PC-9 (cell line): ENCODE data around the gene CD164. TPM values are rescaled to one million over a fixed set of nuclear protein-coding genes. Genes with fewer than 3 reads are reported as not detected.

Experiments used
- BruUV-seq: library from RNA; stranded (reverse); fragments of 400-500 nt; replicated peaks from 2 replicates; lab custom pipeline; 2021; lab: Mats Ljungman, UMichigan
- CTCF ChIA-PET: fragments of 300-600 bp; sonication (Branson Sonifier 250); formaldehyde crosslinking; loops from one replicate; lab custom pipeline; 2022; ENCODE audit warnings: antibody characterized with exemption; lab: Charles Lee
- POLR2A ChIA-PET: fragments of 300-600 bp; sonication (Branson Sonifier 250); formaldehyde crosslinking; loops from one replicate; lab custom pipeline; 2022; ENCODE audit warnings: antibody characterized with exemption; ENCODE audit not compliant: unreplicated experiment; lab: Charles Lee
- DNase-seq, 2 experiments: peaks; one replicate each; pipeline versions ENCODE4 v3.0.0 to v3.0.0-alpha.2; 2015 to 2022; ENCODE audit warnings: mixed read lengths in 1 of 2
- H2AFZ ChIP-seq: fragments of 200-600 bp; sonication (generic); 2 replicates; pipeline ENCODE4 v1.8.1; 2017; ENCODE audit warnings: antibody characterized with exemption
- H3F3A ChIP-seq: fragments of 200-600 bp; sonication (generic); 2 replicates; pipeline ENCODE4 v1.8.1; 2017; ENCODE audit warnings: antibody characterized with exemption, mild to moderate bottlenecking, low read depth; ENCODE audit not compliant: insufficient read depth
- H3K27ac ChIP-seq: fragments of 200-600 bp; sonication (generic); 2 replicates; pipeline ENCODE4 v1.6.1; 2016; ENCODE audit warnings: mixed run types
- H3K27me3 ChIP-seq: fragments of 200-600 bp; sonication (generic); 2 replicates; pipeline ENCODE4 v1.6.1; 2016; ENCODE audit warnings: low read depth, mixed run types; ENCODE audit not compliant: insufficient read depth
- H3K36me3 ChIP-seq: fragments of 200-600 bp; sonication (generic); 2 replicates; pipeline ENCODE4 v1.6.1; 2016; ENCODE audit warnings: low read depth, mixed run types
- H3K4me1 ChIP-seq: fragments of 200-600 bp; sonication (generic); replicated peaks from 2 replicates; pipeline ENCODE4 v1.6.1; 2016; ENCODE audit warnings: mixed run types; ENCODE audit not compliant: insufficient read depth
- H3K4me2 ChIP-seq: fragments of 200-600 bp; sonication (generic); 2 replicates; pipeline ENCODE4 v1.6.1; 2017; ENCODE audit warnings: mixed run types
- H3K4me3 ChIP-seq: fragments of 200-600 bp; sonication (generic); 2 replicates; pipeline ENCODE4 v1.6.1; 2016; ENCODE audit warnings: mixed run types
- H3K79me2 ChIP-seq: fragments of 200-600 bp; sonication (generic); 2 replicates; pipeline ENCODE4 v1.6.1; 2017; ENCODE audit warnings: low read depth, mixed run types
- H3K9me2 ChIP-seq: fragments of 200-600 bp; sonication (generic); 2 replicates; pipeline ENCODE4 v1.8.1; 2017; ENCODE audit warnings: mild to moderate bottlenecking; ENCODE audit not compliant: insufficient read depth
- H3K9me3 ChIP-seq: fragments of 200-600 bp; sonication (generic); 2 replicates; pipeline ENCODE4 v1.8.1; 2016; ENCODE audit warnings: low read depth; ENCODE audit not compliant: insufficient read depth
- H4K20me1 ChIP-seq: fragments of 200-600 bp; sonication (generic); 2 replicates; pipeline ENCODE4 v1.8.1; 2017; ENCODE audit not compliant: insufficient read depth
- EZH2 ChIP-seq: fragments of 200-600 bp; sonication (generic); IDR thresholded peaks from 2 replicates; pipeline ENCODE4 v1.8.0; 2017; ENCODE audit warnings: antibody characterized with exemption, low read depth
- intact Hi-C: fragments of 100-400 bp; cut with micrococcal nuclease; formaldehyde crosslinking; loops from one replicate; pipeline ENCODE4 v1.10.0; 2022; ENCODE audit not compliant: unreplicated experiment
- total RNA-seq: library from RNA; stranded (reverse); gene quantifications from 2 replicates; pipeline ENCODE4 v1.2.3, GENCODE V29; 2021
- TF ChIP-seq, protein P1 (sequence below): fragments of 200-600 bp; sonication (generic); conservative IDR thresholded peaks from 2 replicates; pipeline ENCODE4 v1.6.1; 2017; ENCODE audit warnings: mixed run types, antibody characterized with exemption, mild to moderate bottlenecking, moderate library complexity

CD164 gene
- total RNA-seq, 1 experiment from 2014 or later: 170 TPM

DNA sequence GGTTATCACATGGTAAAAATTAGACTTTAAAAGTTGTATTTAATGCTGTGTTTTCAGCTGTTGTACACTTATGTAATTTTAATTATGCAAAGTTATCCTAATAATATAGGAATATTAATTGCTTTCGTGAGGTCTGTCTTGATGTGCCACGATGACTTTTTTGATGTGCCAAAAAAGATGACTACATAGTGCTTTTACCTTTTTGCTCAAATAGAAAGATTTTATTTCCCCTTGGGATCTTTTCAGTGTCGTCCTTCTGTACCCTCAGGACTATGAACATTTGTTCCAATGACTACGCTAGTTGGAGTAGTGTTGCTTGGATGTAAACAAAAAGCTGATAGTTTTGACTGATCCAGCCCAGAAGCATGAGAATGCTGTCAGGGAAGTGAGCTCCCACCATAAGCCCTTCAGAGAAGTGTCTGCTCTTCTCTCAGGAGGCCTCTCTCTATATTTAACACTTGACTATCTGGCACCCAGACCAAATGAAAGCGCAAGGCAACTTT, 1.2 kb upstream of the CD164 start:
- no peak for DNase-seq
- no peaks in the 10 kb centered on the region for H3K27me3 ChIP-seq
- H3K4me2 ChIP-seq: peak overlapping the region; percentile 89
- peaks cover 18% of the 10 kb centered on the region; the same call in 1 of the 2 replicates for H3K36me3 ChIP-seq
- no TSS peak for BruUV-seq
- H3K79me2 ChIP-seq: peaks cover 34% of the 10 kb centered on the region
- no peak for TF ChIP-seq EZH2
- TF ChIP-seq, protein P1, sequence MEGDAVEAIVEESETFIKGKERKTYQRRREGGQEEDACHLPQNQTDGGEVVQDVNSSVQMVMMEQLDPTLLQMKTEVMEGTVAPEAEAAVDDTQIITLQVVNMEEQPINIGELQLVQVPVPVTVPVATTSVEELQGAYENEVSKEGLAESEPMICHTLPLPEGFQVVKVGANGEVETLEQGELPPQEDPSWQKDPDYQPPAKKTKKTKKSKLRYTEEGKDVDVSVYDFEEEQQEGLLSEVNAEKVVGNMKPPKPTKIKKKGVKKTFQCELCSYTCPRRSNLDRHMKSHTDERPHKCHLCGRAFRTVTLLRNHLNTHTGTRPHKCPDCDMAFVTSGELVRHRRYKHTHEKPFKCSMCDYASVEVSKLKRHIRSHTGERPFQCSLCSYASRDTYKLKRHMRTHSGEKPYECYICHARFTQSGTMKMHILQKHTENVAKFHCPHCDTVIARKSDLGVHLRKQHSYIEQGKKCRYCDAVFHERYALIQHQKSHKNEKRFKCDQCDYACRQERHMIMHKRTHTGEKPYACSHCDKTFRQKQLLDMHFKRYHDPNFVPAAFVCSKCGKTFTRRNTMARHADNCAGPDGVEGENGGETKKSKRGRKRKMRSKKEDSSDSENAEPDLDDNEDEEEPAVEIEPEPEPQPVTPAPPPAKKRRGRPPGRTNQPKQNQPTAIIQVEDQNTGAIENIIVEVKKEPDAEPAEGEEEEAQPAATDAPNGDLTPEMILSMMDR: peak; percentile 37; the same call in 1 of the 2 replicates
- intact Hi-C loops: loop anchor here (1.0 to 10.0 kb wide), 9 partner anchors 41 to 826 kb away; partner anchors contain the start of genes AK9, FIG4, MICAL1 and PPIL6
- peak overlapping the region; percentile 77 for H3K4me3 ChIP-seq
- peaks cover 43% of the 10 kb centered on the region for H3K4me1 ChIP-seq
- H3K9me2 ChIP-seq: no peaks in the 10 kb centered on the region
- H3F3A ChIP-seq: peaks cover 26% of the 10 kb centered on the region
- no peaks in the 10 kb centered on the region for H3K9me3 ChIP-seq
- peak overlapping the region; percentile 93 for H3K27ac ChIP-seq
- peak overlapping the region; percentile 71; the same call in 1 of the 2 replicates for H2AFZ ChIP-seq
- ChIA-PET POLR2A (interaction anchor here (0.6 to 0.9 kb wide), 2 partner anchors 41 to 99 kb away, joined by 4 to 7 read pairs; no protein-coding TSS in a partner anchor), CTCF (interaction anchor here (0.5 to 2.6 kb wide), 5 partner anchors 196 to 1635 kb away, joined by 3 to 17 read pairs (median 4); no protein-coding TSS in a partner anchor)
- H4K20me1 ChIP-seq: peaks cover 29% of the 10 kb centered on the region

DNA sequence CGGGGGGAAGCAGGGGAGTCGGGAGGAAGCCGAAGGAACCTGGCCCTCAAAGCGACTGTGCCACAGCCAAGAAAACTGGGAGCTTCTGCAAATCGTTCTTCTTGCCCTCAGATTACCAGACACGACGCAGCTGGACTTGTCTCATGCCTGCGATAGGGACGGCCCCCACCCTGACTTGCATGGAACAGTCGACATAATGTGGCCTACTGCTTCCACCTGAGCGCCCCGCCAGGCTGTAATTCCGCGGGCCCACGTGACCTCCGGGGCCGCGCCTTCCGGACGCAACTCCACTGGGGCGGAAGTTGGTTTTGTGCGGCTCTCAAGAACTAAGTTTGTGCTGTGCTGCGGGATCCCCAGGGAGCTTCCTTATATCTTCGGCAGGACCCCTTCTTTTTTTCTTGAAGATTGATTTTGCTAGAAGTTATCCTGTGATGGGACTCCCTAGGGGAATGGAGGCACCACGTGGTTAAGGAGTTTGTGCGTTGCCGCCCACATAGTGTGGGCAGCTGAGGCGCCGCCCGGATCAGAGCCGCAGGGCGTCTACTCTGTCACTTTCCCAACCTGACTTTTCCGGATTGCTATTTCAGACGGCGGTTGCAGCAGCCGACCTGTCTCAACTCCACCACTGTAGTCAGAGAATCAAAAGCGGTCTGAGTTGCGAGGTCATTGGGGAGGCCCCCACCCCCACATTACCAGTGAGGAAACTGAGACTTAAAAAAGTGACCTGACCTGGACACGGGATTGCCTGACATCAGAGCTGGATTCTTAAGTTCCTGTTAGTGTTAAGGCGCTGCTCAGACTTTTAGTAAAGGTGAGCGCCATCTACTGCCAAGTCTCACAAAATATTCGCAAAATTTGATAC, 540 bp upstream of the CD164 start:
- H3K4me3 ChIP-seq: peak overlapping the region; percentile 77
- H4K20me1 ChIP-seq: peaks cover 35% of the 10 kb centered on the region
- POLR2A ChIA-PET: interaction anchor here (0.5 to 0.6 kb wide), 2 partner anchors 100 to 1575 kb away, joined by 4 to 11 read pairs; partner anchors contain the start of gene GTF3C6
- peaks cover 25% of the 10 kb centered on the region; the same call in 1 of the 2 replicates for H3K36me3 ChIP-seq
- H2AFZ ChIP-seq: peak overlapping the region; percentile 71
- H3K27me3 ChIP-seq: no peaks in the 10 kb centered on the region
- H3K4me2 ChIP-seq: peak overlapping the region; percentile 89
- peaks cover 26% of the 10 kb centered on the region for H3F3A ChIP-seq
- peaks cover 43% of the 10 kb centered on the region for H3K4me1 ChIP-seq
- peak; percentile 88 to 89 for DNase-seq
- peak overlapping the region; percentile 93 for H3K27ac ChIP-seq
- TF ChIP-seq, protein P1: peak; percentile 82
- no peak for TF ChIP-seq EZH2
- CTCF ChIA-PET: interaction anchor here (2.6 kb wide), 1 partner anchor 195 kb away, joined by 17 read pairs; no protein-coding TSS in a partner anchor
- H3K79me2 ChIP-seq: peaks cover 41% of the 10 kb centered on the region
- no peaks in the 10 kb centered on the region for H3K9me2 ChIP-seq
- BruUV-seq: TSS peak; percentile 83
- intact Hi-C loops: loop anchor here (1.0 to 10.0 kb wide), 10 partner anchors 41 to 826 kb away; partner anchors contain the start of genes AK9, CEP57L1, FIG4 and MICAL1
- H3K9me3 ChIP-seq: no peaks in the 10 kb centered on the region

DNA sequence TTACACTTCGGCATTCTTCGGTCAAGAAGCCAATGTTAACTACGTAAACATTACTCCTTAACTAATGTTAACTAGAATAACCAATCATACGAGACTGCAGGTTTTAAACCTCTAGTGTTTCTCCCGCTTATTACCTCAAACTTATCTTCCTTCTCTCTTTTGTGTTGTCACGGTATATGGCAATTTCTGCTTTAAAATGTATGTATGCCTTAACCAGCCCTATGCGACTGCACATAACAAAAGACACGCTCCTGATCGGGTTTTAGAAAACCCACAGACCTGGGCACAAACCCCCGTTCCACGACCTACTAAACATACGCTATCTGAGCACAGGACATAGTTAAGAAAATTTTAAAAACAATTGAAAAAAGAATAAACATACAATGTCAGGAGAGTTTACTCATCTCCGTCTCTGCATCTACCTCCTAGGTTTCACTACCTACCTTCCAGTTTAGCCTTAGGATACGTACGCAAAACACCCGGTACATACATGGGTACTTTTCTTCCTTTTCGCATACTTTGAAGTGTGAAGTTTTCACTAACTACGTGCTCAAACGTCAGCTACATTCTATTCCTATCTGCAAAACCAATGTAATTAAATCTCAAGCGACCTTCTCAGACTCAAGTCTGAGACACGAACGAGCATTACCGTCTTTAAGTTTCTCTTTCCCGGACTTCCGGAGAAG, 1.1 kb downstream of the CD164 start:
- peaks cover 43% of the 10 kb centered on the region for H3K4me1 ChIP-seq
- no TSS peak for BruUV-seq
- ChIA-PET CTCF (no interaction called here), POLR2A (no interaction called here)
- H3K9me3 ChIP-seq: no peaks in the 10 kb centered on the region
- H3K27ac ChIP-seq: peak overlapping the region; percentile 93
- DNase-seq: no peak
- H3K4me2 ChIP-seq: peak overlapping the region; percentile 89
- H4K20me1 ChIP-seq: peaks cover 48% of the 10 kb centered on the region
- H3K27me3 ChIP-seq: no peaks in the 10 kb centered on the region
- intact Hi-C loops: loop anchor here (5.0 to 10.0 kb wide), 3 partner anchors 39 to 824 kb away; no protein-coding TSS in a partner anchor
- peak overlapping the region; percentile 71 for H2AFZ ChIP-seq
- no peaks in the 10 kb centered on the region for H3K9me2 ChIP-seq
- TF ChIP-seq, protein P1: no peak
- TF ChIP-seq EZH2: no peak
- H3K36me3 ChIP-seq: peaks cover 41% of the 10 kb centered on the region
- H3F3A ChIP-seq: peaks cover 26% of the 10 kb centered on the region
- peak overlapping the region; percentile 77 for H3K4me3 ChIP-seq
- peaks cover 57% of the 10 kb centered on the region for H3K79me2 ChIP-seq
